HCEC 1CT (cell line): ENCODE results near the gene SMAD6.

Source experiments
- DNase-seq: peaks from one replicate; pipeline ENCODE4 v3.0.0-alpha.2; 2017

SMAD6 gene

DNA sequence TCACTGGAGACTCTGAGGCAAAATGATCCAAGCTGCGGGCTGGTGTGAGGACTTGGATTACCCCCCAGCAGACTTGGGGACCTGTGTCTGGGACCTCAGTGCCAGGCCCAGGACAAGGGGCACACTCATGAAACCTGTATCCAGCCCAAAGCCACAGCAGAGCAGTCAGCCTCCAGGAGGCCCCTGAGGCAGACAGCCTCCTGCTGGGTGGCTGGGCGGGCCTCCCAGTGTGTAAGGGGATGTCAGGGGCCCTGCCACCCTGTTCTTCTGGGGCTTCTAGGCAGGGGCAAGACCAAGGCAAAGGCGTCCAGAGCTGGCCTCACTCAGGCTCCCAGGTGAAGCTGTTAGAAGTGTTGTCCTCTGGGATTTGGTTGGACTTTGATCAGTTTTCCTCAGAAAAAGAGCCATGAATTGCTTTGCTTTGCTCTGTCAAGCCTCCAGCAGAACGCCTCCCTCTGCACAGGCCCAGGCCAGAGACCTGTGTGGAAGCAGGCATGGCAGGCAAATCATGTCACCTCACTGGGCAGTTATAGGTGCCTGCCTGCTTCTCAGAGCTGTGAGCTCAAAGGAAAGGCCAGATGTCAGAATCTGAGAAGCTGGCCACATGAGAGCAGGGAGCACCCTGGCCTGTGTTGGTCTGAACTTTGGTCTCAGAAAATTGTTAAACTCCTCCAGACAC is 77.4 kb downstream of the SMAD6 start:
- no peak for DNase-seq

DNA sequence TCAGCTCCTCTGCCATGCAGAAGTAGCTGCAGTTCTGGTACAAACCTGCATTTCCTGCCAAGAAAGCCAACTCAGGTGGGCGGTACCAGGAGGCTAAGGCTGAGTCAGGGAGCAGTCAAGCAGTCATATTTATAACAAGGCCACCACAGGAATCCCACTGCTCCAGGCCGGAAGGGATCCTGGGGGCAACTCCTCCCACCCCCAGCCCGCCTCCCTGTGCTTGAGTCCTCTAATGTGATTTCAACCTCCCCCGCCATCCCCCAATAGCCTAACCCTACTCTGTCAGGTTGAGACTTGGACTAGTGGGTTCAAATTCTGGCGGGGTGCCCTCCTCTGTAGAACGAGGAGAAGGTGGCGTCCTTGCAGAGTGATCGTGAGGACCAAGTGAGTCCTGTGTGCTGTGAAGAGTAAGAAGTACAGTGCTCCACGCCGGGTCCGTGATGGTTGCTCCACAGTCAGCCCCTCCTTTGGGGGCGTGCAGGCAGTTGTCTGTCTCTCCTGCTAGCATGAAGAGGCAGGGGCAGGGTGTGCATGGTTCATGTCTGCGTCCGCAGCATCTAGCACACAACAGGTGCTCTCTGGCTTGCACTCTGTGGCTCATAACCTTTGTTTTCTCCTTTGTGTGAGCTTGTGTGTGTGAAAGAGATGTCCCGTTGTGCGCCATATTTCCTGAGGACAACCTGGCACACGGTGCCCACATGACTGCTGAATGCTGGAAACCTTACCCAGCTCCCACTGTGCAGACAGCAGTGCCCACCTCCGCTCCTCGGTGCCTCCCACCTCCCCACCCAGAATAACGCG is 78.3 kb downstream of the SMAD6 start:
- DNase-seq: peak; percentile 83

DNA sequence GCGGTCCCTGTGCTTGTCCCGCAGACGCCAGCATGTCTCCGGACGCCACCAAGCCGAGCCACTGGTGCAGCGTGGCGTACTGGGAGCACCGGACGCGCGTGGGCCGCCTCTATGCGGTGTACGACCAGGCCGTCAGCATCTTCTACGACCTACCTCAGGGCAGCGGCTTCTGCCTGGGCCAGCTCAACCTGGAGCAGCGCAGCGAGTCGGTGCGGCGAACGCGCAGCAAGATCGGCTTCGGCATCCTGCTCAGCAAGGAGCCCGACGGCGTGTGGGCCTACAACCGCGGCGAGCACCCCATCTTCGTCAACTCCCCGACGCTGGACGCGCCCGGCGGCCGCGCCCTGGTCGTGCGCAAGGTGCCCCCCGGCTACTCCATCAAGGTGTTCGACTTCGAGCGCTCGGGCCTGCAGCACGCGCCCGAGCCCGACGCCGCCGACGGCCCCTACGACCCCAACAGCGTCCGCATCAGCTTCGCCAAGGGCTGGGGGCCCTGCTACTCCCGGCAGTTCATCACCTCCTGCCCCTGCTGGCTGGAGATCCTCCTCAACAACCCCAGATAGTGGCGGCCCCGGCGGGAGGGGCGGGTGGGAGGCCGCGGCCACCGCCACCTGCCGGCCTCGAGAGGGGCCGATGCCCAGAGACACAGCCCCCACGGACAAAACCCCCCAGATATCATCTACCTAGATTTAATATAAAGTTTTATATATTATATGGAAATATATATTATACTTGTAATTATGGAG is 79.1 kb downstream of the SMAD6 start:
- no peak for DNase-seq

DNA sequence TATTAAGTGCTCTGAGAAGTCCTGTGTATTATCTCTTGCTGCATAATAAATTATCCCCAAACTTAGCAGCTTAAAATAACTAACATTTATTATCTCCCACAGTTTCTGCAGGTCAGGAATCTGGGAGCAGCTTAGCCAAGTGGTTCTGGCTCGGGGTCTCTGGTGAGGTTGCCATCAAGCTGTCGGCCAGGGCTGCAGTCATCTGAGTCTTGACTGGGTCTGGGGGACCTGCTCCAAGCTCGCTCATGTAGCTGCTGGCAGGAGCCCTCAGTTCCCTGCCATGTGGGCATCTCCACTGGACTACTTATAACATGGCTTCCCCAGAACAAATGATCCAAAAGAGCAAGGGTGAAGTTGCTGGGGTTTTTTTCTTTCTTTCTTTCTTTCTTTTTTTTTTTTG is 80.7 kb downstream of the SMAD6 start:
- DNase-seq: no peak

DNA sequence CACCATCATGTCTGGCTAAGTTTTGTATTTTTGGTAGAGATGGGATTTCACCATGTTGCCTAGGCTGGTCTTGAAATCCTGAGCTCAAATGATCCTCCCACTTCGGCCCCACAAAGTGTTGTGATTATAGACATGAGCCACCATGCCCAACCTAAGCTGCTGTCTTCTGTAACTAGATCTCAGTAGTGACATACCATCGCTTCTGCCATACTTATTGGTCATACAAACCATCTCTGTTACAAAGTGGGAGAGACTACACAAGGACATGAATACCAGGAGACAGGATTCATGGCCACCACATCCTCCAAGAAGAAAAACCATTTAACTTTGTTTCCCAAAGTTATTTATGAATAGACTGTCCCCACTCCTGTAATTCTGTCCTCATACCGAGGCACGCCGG is 81.3 kb downstream of the SMAD6 start:
- DNase-seq: no peak

DNA sequence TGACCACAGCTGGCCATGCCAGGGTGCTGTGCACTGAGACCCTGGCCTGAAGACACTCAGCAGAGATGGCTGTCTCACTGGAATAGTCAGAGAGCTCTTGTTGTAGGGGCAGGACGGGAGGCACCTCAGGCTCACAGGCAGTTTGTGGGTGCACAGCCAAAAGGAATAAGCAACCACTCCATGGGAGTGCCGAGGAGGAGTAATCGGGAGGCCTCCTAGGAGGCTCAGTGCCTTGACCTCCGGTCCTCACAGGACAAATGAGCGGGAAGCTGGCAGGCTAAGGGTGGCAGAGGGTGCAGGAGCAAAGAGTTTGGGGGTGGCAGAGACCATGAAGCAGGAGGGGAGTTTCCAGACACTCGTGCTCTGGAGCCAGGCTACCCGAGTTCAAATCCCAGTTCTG is 81.7 kb downstream of the SMAD6 start:
- no peak for DNase-seq

DNA sequence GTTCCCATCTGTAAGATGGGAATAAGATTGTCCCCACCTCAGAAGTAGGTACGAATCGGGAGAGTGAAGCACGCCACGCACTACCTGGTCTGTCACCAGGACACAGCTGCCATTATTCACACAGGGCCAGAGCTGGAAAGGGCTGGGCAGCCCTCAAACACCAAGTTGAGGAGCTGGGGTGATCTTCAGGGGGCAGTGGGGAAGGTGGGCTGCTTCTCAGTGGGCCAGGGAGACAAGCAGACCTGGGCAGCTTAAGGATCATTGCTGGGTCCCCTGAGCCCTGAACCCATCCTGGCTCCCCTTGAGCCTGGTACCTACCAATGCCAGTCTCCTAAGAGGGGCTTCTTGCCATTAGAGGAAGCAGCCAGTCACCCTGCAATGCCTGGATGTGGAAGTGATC is 82.1 kb downstream of the SMAD6 start:
- DNase-seq: no peak

DNA sequence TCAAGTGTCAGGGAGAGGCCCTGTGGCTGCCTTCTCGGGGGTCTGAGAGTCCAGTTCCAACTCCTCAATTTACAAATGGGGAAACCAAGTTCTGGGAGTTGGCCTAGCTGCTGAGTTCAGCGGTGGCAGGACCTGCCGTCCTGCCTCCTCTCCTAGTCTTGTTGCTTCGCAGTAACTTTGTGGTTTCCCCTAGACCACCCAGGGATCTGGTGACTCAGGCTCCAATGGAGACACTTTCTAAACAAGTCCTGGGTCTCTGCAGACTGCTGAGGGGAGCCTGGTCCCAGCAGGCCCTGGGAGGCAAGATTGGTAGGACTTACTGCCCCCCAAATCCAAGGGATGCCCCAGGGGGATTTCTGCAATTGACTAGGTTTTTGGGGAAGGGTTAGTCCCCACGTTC is 83.6 kb downstream of the SMAD6 start:
- no peak for DNase-seq

DNA sequence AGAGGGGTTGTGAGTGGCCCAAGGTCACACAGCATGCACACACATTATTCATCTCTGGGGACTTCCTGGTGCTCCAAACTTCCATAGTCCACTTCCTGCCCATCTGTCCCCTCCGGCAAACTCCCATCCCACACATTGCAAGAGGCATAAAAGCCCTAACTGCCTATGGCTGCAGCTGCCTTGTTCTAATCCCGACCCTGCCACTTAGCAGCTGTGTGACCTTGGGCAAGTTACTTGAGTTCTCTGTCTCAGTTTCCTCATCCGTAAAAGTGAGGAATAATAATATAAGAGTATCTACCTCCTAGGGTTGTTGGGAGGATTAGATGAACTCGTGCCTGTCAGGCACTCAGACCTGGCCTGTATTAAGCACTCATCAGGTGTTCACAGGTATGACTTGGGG is 84.2 kb downstream of the SMAD6 start:
- DNase-seq: no peak

DNA sequence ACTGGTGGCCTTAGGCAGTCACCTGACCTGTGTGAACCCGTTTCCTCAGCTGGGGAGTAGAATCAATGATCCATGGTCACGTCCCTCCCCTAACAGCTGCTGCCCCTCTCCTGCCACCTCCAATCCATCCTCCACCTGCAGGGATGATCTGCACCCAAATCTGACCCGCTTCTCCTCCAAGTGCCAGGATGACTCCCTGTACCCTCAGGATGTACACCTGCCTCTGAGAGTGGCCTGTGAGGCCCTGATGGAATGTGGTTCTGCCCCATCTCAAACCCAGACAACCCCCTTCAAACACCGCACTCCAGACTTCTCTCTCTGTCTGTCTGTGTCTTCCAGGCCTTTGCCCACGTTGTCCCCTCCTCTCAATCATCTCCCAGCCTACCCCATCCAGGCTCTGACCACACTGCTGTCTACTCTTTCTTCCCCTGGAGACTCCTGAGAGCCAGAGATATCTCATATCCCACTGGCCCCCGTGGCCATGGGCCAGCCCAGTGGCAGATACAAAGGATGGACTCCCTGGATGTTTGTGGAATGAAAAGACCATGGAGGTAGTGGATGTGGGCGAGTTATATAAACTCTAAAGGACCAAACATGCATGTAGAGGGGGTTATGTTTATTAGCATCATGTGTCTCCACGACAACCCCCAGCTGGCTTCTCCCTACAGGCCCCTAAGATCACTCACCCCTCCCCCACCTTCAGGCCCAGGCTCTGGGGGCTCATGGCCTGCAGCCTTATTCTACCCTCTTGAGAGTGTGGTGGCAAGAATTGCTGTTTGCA is 84.9 kb downstream of the SMAD6 start:
- DNase-seq: no peak

DNA sequence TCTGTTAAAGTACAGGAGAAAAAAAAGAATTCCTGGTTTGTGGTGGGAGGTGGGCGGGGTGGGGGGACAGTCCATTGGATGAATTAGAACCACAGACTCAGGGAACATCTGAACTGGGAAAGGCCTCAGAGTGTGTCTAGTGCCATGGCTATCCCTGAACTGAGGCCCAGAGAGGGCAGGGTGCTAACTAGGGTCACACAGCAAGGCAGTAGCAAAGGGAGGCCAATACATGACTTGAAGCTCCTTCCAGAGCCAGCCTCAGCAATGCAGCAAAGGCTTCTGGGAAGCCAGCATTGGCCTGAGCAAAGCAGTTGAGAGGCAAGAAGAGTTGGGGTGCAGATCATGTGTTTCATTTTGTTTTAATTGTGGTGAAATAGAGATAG is 85.4 kb downstream of the SMAD6 start:
- no peak for DNase-seq

DNA sequence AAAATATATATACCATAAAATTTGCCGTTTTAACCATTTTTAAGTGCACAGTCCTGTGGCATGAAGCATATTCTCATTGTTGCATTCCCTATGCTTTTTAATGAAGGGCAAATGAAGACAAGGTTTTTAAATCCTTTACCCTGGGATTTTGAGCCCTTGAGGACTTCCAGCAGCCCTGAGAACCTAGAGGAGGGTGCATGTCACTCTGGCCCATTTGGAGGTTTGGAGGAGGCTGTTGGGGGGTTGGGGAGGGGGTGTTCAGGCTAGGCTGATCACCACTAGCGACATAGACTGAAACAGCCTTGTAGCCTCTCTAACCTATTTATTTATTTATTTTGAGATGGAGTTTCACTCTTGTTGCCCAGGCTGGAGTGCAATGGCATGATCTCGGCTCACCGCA is 86.0 kb downstream of the SMAD6 start:
- DNase-seq: no peak

DNA sequence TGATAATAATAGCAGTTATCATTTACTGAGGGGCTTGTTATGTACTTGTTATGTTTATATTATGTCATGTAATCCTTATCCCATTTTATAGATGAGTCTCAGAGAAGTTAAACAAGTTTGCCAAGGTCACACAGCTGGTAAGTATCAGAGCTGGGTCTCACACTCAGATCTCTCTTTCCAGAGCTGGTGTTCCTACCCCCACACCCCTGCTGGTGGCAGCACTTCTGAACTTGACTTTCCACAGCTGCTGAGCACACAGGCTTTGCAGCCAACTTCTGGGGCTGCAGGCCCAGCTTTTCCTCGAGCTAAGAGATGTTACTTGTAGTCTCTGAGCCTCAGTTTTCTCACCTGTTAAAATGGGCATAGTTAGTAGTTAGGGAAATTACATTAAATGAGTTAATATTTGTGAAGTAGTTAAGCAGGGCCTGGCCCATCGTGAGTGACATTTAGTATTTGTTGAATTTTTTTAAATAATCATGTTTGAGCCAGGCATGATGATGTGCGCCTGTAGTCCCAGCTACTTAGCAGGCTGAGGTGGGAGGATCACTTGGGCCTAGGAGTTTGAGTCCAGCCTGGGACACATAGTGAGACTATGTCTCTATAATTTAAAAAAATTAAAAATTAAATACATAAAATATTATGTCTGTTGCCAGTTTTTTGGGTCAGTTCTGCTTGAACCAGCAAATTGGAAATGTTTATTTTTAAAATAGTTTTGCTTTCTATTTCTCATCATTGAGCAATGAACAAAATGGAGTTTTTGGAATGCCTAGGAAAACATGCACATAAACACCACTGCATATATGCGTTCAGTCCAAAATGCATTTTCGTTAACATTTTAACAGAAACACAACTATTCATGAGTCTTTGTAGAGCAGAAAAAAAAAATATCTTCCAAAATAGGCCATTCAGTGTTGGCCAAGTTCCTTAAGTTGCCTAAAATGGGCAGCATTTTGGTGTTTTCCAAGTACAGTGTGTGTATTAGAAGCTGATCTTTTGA is 87.3 kb downstream of the SMAD6 start:
- peak; percentile 75 for DNase-seq

DNA sequence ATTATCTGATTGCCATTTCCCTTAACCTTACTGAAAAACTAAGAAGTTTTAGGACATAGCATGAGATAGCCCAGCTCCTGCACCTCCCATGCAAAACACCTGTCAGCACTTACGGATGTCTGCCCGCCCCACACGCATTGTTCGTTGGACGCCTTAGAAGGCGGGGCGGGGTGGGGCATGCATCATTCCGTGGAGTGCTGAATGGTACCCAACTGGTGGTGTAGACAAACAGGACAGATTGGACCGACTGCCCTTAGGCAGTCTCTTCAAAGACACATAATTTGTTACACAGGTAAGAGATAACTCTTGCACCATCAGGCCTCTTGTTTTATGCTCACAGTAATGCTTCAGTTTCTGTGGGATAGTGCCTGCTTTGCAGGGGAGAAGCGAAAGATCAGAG is 93.8 kb downstream of the SMAD6 start:
- DNase-seq: no peak

DNA sequence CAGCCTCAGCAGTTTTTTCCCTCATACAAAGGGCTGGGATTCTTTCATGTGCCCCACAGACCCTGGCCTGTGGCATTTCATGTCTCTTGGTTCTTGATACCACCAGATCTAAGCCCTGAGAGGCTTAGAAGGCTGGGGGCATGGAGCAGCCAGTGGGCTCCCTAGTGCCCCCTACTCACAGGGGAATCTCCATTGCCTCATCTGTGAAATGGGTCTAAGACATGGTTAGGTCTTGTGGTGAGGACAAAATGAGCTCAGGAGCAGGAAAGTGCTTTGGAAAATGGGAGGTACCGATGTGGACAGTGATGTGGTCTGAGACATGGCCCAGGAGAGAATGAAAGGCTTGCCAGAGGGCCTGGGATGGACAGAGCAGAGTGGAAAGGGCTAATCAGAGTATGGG is 94.3 kb downstream of the SMAD6 start:
- DNase-seq: no peak

DNA sequence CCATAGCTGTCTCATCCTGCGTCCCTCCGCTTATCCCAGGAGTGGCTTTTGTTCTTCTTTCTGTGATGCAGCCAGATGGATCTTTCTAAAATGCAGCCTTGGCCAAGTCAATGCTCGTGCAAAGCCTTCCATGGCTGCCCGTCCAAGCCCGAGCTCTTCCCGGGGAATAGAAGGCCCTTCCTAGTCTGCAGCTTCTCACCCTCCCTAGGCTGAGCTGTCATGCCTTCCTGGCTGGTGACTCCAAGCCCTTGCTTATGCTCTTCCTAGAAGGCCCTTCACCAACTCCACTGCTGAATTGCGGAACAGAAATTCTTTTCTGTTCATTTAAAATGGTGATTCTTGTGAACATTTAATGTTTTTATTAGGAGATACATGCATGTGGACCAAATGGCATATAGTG is 95.9 kb downstream of the SMAD6 start:
- DNase-seq: no peak

DNA sequence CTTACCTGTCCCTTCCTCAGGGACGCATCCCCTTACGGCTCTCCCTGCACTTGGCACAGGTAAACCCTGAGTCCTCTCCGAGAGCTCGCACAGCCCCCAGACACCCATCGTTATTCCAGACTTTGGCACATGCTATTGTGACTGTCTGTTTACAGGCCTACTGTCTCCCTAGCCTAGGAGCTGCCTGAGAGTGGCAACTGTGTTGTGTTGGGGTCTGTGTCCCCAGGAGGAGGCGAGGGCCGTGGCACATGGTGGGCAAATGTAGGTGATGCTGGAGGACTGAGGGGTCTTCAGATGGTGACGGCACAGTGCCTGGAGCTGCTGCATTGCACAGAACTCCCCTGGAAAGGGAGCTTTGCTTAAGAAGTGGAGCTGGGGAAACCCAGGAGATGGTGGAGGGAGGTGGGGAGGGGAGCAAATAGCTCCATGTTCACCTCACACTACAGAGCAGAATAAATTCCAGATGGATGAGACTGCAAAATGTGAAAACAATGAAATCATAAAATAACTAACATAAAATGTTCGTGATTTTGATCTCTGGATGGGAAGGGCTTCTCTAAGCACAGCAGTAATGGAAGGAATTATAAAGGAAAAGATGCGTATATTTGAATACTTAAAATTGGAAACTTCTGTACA is 96.5 kb downstream of the SMAD6 start:
- peak; percentile 43 for DNase-seq

DNA sequence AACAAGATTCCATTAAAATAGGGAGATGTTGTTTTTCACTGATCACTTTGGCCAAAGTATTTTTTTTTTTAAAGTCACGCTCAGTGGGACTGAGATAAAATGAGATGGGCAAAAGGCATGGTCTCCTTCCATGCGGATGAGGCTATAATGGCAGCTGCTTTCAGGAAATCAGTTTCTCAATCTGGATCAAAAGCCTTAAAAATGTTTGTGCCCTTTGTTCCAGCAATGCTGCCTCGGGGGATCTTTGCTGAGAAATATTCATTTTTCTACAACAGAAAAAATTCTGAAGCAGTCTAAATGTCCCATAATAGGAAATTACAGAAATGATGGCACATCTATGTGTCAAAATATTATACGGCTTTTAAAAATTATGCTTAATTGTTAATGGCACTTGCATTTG is 97.2 kb downstream of the SMAD6 start:
- no peak for DNase-seq

DNA sequence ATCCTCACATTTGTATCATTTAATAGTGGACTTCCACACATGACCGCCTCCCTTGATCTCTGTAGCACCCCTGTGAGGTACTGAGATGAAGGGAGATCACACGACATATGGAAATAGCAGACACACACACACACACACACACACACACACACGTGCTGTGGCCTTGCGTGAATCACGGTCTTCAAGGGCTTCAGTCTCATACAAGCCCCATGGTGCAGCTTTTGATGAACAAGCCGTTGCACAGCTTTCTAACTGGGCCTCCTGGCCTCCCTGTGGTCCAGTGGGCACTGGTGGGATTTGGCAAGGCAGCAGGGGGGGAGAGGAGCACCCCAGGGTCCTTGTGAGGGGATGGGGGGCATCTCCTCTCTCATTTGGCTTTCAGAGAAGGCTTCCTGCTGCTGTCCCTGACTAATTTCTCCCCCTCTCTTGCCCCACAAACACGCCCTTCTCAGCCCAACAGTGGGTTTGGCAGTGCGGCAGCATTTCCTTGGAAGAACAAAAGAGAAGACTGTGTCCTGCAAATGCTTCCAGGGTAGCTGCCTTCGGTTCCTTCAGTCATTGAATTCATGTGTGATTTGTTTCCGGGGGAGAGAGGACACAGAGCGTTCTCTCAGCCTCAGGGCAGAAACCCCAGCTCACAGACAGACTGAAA is 98.7 kb downstream of the SMAD6 start:
- no peak for DNase-seq

DNA sequence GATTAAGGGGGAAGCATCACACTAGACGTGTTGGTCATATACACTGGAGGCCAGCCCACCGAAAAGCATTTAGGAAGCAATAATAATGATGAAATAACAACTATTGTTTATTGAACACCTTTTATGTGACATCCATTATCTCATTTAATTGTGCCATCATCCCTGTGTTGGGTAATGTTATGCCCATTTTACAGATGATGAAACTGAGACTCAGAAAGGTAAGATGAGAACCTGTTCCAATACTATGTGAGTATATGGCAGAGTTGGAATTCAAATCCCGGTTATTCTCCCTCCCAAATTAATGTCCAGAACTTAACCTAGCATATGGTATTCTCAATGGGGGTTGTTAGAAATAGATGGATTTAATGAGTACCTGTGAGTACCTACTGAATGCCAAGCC is 99.2 kb downstream of the SMAD6 start:
- no peak for DNase-seq
